VCaP (cell line): ENCODE data around the gene ABCA4.

Experiments used
- H3K27ac ChIP-seq: fragments of 450-650 bp; 2 replicates; pipeline ENCODE4 v1.5.1; 2017
- TF ChIP-seq, protein P1 (sequence below): fragments of 450-650 bp; conservative IDR thresholded peaks from 2 replicates; pipeline ENCODE4 v1.5.1; 2017; ENCODE audit warnings: mild to moderate bottlenecking, moderate library complexity

The ABCA4 gene

DNA sequence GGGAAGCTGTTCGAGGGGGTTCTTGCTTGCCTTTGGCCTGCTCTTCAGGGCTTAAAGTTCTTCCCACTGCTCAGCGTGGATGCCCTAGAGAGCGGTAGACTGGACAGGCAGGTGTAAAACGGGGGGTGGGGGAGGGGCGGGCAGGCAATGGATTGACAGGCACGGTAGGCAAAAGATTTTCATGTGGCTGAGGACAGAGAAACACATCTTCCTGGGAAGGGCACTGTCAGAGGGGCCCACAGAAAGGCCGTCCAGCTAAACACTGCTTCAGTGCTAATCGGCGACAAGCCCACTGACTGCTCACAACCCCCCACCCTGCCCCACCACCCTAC, 412 bp downstream of the ABCA4 start:
- no peak overlapping the region for H3K27ac ChIP-seq
- TF ChIP-seq, protein P1, sequence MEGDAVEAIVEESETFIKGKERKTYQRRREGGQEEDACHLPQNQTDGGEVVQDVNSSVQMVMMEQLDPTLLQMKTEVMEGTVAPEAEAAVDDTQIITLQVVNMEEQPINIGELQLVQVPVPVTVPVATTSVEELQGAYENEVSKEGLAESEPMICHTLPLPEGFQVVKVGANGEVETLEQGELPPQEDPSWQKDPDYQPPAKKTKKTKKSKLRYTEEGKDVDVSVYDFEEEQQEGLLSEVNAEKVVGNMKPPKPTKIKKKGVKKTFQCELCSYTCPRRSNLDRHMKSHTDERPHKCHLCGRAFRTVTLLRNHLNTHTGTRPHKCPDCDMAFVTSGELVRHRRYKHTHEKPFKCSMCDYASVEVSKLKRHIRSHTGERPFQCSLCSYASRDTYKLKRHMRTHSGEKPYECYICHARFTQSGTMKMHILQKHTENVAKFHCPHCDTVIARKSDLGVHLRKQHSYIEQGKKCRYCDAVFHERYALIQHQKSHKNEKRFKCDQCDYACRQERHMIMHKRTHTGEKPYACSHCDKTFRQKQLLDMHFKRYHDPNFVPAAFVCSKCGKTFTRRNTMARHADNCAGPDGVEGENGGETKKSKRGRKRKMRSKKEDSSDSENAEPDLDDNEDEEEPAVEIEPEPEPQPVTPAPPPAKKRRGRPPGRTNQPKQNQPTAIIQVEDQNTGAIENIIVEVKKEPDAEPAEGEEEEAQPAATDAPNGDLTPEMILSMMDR: no peak

DNA sequence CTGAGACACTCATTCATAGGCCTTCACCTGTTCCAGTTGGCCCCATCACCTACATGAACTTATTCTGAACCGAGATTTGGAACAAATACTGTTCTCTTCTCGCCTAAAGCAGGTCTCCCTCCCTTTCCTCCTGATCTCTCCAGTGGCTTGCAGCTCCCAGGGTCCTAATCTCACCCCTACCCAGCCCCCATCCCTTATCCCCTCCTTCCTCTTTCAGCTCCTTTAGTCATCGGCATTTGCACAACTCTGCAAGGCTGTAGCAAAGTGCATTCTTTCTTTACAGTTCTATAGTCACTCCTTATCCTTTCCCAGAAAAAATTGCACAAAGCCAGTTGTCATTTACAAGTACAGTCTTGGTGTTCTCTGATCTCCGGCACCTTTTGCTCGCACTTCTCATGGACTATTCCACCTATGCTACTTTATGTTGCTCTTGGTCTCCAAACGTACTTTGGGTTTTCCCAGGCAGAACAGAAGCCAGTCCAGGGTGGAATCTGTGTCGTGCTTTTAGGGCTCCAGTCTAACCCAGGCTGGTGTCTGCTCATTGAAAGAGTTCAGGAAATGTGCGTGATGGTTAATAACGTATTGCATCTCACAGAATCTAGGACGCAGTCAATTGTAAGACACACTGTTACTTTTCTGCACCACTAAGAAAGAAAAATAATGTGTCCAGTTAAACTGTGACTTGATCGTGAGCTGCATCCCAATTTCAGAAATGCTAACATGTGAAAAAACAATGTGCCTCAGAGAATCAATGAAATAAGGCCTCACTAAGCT, 965 bp downstream of the ABCA4 start:
- TF ChIP-seq, protein P1: no peak
- no peak overlapping the region for H3K27ac ChIP-seq

DNA sequence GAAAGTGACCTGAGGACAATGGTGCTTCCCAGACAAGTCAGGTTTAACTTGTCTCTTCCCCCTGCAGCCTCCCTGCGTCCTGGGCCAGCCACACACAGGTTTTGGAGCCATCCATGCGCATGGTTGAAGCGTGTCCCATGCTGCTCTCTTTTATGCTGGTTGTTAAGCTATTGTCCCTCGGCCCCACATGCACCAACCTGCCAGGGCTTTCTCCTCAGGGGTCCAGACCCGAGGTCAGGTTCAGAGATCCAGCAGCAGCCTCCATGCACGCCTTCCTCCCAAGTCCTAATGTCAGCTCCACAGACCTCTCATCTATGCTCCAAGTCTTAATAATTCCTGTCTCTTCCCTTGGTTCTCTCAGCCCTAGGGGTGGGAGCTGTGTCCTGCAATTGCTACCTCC, 1.6 kb downstream of the ABCA4 start:
- TF ChIP-seq, protein P1: no peak
- H3K27ac ChIP-seq: no peak overlapping the region

DNA sequence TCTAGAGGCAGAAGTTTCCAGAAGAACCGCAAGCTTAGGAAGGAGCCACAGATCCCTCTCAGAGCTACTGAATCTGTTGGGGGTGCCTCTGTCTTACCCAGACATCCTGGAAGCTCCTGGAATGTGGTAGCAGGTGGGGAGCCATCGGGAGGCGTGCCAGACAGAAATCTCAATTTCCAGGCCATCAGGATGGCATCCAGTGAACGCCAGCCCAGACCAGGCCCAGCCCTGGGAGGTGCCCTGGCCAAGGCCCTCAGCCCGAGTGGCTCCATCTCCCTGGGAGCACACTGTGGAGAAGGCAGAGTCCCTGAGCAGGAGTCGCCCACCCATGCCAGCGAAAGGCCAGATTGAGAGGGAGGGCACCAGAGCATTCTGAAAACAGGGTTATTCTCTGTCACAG, 2.5 kb downstream of the ABCA4 start:
- TF ChIP-seq, protein P1: no peak
- H3K27ac ChIP-seq: no peak overlapping the region

DNA sequence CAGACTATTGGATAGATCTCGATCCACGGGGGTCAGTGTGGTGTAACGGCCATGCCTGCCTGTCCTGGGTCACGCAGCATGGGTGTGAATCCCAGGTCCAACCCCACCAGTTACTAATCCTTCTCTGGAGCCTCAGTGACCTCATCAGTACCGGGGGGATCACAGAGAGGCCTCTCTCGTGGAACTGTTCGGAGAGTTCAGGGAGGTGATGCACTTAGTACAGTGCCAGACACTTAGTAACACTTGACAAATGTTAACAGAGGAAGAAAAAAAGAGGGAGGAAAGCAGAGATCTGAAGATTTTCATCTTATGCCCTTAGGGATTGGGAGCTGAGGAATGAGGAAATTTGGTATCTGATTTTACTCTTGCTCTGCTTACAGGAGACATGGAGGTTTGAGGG, 2.9 kb downstream of the ABCA4 start:
- TF ChIP-seq, protein P1: no peak
- no peak overlapping the region for H3K27ac ChIP-seq

DNA sequence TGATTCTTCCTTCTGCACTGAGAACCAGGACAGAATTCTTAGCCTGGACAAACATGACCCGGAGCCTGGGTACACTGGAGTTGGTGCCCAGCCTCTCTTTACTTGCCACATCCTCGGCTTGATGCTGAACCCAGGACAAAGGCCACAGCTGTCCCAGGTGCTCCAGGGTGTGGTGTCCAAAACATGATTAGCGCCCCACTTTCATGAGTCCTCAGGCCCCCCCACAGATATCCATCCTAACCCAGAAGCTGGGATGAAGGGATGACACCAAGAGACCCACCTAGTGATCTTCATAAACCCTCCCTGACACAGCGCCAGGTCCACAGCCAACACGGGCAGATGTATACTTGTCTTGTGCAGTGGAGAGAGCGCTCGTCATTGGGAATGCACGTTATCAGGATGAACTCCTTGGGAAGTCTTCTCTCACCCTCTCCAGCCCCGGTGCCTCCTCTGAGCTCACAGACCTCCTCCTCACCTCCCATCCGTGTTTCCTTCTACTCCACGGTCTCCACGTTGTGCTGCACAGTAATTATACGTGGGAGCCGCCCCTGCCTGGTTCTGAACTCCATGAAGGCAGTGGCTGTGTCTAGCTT, 3.6 kb downstream of the ABCA4 start:
- H3K27ac ChIP-seq: peak overlapping the region; percentile 20; the same call in 1 of the 2 replicates
- TF ChIP-seq, protein P1: no peak

DNA sequence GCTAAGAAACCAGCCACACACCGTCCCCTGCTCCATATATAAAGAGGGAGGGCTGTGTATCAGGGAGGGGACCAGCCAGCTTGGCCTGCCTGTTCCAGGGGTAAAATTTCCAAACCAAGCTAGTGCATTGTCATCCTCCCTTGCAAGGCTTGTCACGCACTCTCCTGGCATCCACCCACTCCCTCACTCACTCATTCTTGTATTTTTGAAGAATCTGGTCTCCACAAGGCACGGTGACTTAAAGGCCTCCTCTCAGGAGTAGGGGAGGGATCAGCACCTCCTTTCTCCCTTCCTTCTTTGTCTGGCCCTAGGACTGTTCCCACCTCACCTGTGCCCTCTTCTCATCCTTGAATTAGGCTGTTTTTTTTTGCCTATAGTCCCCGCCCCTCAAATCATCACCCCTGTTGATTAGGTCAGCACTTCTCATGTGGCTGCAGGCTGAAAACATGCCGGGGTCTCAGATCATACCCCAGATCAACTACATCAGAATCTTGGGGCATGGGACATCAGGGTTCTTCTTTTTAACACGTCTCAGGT, 5.0 kb downstream of the ABCA4 start:
- no peak overlapping the region for H3K27ac ChIP-seq

More for the DNA sequence above, 5.0 kb downstream of the ABCA4 start:
- TF ChIP-seq, protein P1: no peak
